ENCODE data around the gene XAGE2.

DNA sequence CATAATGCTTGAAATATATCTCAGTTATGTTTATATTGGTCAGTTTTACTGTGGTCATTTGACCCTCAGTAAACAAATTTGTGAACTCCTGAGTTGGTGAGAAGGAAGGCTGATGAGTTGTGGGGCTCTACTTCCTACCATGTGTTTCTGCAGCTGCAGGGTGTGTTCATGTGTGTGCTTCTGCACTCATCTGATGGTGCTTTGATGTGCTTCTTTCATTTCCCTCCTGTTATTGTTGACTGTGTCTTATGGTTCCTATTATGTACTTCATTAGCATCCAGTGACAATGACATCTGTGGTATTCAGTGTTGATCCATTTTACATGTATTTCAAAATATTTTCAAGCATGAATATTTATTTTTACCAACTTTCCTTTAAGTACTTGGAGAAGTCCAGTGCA, 46.5 kb downstream of the XAGE2 start:
- TF ChIP-seq, protein P1, sequence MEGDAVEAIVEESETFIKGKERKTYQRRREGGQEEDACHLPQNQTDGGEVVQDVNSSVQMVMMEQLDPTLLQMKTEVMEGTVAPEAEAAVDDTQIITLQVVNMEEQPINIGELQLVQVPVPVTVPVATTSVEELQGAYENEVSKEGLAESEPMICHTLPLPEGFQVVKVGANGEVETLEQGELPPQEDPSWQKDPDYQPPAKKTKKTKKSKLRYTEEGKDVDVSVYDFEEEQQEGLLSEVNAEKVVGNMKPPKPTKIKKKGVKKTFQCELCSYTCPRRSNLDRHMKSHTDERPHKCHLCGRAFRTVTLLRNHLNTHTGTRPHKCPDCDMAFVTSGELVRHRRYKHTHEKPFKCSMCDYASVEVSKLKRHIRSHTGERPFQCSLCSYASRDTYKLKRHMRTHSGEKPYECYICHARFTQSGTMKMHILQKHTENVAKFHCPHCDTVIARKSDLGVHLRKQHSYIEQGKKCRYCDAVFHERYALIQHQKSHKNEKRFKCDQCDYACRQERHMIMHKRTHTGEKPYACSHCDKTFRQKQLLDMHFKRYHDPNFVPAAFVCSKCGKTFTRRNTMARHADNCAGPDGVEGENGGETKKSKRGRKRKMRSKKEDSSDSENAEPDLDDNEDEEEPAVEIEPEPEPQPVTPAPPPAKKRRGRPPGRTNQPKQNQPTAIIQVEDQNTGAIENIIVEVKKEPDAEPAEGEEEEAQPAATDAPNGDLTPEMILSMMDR (IDR thresholded peaks at IDR 0.05), result no peak
- TF ChIP-seq POLR2A (IDR thresholded peaks at IDR 0.05), result no peak
